K562 (cell line): ENCODE measurements around the gene MT4. TPM values are rescaled to one million over a fixed set of nuclear protein-coding genes. Genes with fewer than 3 reads are reported as not detected.

Source experiments
- CBFB ChIP-seq: sonication (generic); formaldehyde crosslinking; IDR thresholded peaks from 2 replicates; pipeline ENCODE4 v1.4.0; 2020; ENCODE audit warnings: mild to moderate bottlenecking, missing genetic modification reagents
- HDAC1 ChIP-seq, 2 experiments: fragments of 450-650 bp; IDR thresholded peaks; 2 replicates each; pipeline ENCODE4 v1.6.1; 2016 to 2017; ENCODE audit warnings: inconsistent platforms in 1 of 2, mild to moderate bottlenecking in 1 of 2, moderate library complexity in 1 of 2
- HDGF ChIP-seq: fragments of 450-650 bp; IDR thresholded peaks from 2 replicates; pipeline ENCODE4 v1.6.1; 2016
- NFIC ChIP-seq: fragments of 450-650 bp; IDR thresholded peaks from 2 replicates; pipeline ENCODE4 v1.6.1; 2017; ENCODE audit warnings: mild to moderate bottlenecking, inconsistent platforms
- POLR2H ChIP-seq: IDR thresholded peaks from 2 replicates; pipeline ENCODE4 v1.6.1; 2016; ENCODE audit warnings: missing genetic modification characterization, low read depth, mild to moderate bottlenecking, control low read depth, missing compliant biosample characterization, moderate library complexity
- SMAD3 ChIP-seq: fragments of 450-650 bp; formaldehyde crosslinking; conservative IDR thresholded peaks from 2 replicates; pipeline ENCODE4 v1.4.0; 2020; ENCODE audit warnings: mild to moderate bottlenecking
- SMC3 ChIP-seq: conservative IDR thresholded peaks from 2 replicates; pipeline ENCODE4 v1.6.1; 2011; ENCODE audit warnings: low read depth, low read length, improper control_type of control experiment; ENCODE audit not compliant: insufficient read depth
- XRCC3 ChIP-seq: fragments of 450-650 bp; IDR thresholded peaks from 2 replicates; pipeline ENCODE4 v1.6.1; 2017; ENCODE audit warnings: mild to moderate bottlenecking, moderate library complexity
- ZBTB17 ChIP-seq: fragments of 450-650 bp; formaldehyde crosslinking; IDR thresholded peaks from 2 replicates; pipeline ENCODE4 v1.4.0; 2020; ENCODE audit warnings: mild to moderate bottlenecking
- ZNF133 ChIP-seq: fragments of 250-450 bp; sonication (Bioruptor Pico); IDR thresholded peaks from 2 replicates; pipeline ENCODE4 v1.4.0; 2020; ENCODE audit warnings: mild to moderate bottlenecking
- ZNF143 ChIP-seq: sonication (generic); formaldehyde crosslinking; IDR thresholded peaks from 2 replicates; pipeline ENCODE4 v1.9.0; 2022; ENCODE audit warnings: mild to moderate bottlenecking, missing genetic modification reagents
- ZNF197 ChIP-seq: fragments of 200-800 bp; sonication (Bioruptor generic); IDR thresholded peaks from 2 replicates; pipeline ENCODE4 v1.6.1; 2016; ENCODE audit warnings: low read depth, missing genetic modification characterization, missing compliant biosample characterization
- ZNF77 ChIP-seq: fragments of 250-450 bp; sonication (Bioruptor Pico); IDR thresholded peaks from 2 replicates; pipeline ENCODE4 v1.5.0; 2020
- ZSCAN32 ChIP-seq: fragments of 450-650 bp; formaldehyde crosslinking; IDR thresholded peaks from 2 replicates; pipeline ENCODE4 v1.4.0; 2020; ENCODE audit warnings: mild to moderate bottlenecking, moderate library complexity
- polyA plus RNA-seq, 8 experiments: library from polyadenylated mRNA; depleted of rRNA in 4 of 8; stranded (reverse) in 5 of 8; unstranded in 3 of 8; fragments of >200 nt; fragmentation: Nextera tagmentation in 2 of 8; fragmentation: Illumina TruSeq in 1 of 8; extraction: Ambion mirVana in 2 of 8; extraction: Trizol in 1 of 8; gene quantifications; 2 replicates each; pipeline versions ENCODE4 v1.2.1 to v1.2.3, GENCODE V29; 2011 to 2014; ENCODE audit warnings: inconsistent platforms in 1 of 8, missing spikeins in 1 of 8
- total RNA-seq, 7 experiments: library from RNA; depleted of rRNA in 6 of 7; stranded (reverse); fragments of >200 nt in 6 of 7; fragmentation: Illumina TruSeq in 2 of 7; extraction: Trizol in 2 of 7; gene quantifications; 2 replicates each; pipeline versions ENCODE4 v1.2.1 to v1.2.3, GENCODE V29; 2011 to 2021; ENCODE audit warnings: low replicate concordance in 1 of 7
- TF ChIP-seq, protein P1 (sequence below): fragments of 250-450 bp; sonication (Bioruptor Pico); IDR thresholded peaks from 2 replicates; pipeline ENCODE4 v1.4.0; 2020
- TF ChIP-seq, protein P2 (sequence below): sonication (generic); formaldehyde crosslinking; IDR thresholded peaks from 2 replicates; pipeline ENCODE4 v1.8.0; 2022; ENCODE audit warnings: missing genetic modification reagents, mild to moderate bottlenecking, borderline replicate concordance
- TF ChIP-seq, protein P3 (sequence below): sonication (generic); formaldehyde crosslinking; IDR thresholded peaks from 2 replicates; pipeline ENCODE4 v1.5.0; 2020; ENCODE audit warnings: missing genetic modification reagents
- TF ChIP-seq, protein P4 (sequence below): fragments of 450-650 bp; IDR thresholded peaks from 2 replicates; pipeline ENCODE4 v1.7.0; 2016; ENCODE audit warnings: borderline replicate concordance

MT4 gene
- total and polyA plus RNA-seq, 9 of the 15 experiments (the other 6 are each of a cell fraction or from before 2014, with no cell fraction given), result not detected

DNA sequence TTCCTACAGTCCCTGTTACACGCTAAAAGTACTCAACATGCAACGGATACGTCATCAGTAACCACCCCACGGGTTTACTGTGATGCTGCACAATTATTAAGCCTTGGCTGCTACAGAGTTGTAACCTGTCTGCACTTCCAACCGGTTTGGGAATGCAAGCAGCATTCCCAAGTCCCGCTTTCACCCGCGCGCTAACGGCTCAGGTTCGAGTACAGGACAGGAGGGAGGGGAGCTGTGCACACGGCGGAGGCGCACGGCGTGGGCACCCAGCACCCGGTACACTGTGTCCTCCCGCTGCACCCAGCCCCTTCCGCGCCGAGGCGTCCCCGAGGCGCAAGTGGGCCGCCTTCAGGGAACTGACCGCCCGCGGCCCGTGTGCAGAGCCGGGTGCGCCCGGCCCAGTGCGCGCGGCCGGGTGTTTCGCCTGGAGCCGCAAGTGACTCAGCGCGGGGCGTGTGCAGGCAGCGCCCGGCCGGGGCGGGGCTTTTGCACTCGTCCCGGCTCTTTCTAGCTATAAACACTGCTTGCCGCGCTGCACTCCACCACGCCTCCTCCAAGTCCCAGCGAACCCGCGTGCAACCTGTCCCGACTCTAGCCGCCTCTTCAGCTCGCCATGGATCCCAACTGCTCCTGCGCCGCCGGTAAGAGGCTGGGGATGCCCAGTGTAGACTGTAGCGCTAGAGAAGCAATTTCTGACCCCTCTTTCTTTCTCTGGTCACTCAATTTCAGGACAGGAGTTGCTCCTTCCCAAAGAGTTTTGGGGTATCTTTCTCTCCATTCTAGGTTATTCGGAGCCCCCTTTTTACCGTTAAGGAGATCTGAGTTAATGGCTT, 43.4 kb downstream of the MT4 start, which contains the start of gene MT2A (continued):
- TF ChIP-seq, protein P1, sequence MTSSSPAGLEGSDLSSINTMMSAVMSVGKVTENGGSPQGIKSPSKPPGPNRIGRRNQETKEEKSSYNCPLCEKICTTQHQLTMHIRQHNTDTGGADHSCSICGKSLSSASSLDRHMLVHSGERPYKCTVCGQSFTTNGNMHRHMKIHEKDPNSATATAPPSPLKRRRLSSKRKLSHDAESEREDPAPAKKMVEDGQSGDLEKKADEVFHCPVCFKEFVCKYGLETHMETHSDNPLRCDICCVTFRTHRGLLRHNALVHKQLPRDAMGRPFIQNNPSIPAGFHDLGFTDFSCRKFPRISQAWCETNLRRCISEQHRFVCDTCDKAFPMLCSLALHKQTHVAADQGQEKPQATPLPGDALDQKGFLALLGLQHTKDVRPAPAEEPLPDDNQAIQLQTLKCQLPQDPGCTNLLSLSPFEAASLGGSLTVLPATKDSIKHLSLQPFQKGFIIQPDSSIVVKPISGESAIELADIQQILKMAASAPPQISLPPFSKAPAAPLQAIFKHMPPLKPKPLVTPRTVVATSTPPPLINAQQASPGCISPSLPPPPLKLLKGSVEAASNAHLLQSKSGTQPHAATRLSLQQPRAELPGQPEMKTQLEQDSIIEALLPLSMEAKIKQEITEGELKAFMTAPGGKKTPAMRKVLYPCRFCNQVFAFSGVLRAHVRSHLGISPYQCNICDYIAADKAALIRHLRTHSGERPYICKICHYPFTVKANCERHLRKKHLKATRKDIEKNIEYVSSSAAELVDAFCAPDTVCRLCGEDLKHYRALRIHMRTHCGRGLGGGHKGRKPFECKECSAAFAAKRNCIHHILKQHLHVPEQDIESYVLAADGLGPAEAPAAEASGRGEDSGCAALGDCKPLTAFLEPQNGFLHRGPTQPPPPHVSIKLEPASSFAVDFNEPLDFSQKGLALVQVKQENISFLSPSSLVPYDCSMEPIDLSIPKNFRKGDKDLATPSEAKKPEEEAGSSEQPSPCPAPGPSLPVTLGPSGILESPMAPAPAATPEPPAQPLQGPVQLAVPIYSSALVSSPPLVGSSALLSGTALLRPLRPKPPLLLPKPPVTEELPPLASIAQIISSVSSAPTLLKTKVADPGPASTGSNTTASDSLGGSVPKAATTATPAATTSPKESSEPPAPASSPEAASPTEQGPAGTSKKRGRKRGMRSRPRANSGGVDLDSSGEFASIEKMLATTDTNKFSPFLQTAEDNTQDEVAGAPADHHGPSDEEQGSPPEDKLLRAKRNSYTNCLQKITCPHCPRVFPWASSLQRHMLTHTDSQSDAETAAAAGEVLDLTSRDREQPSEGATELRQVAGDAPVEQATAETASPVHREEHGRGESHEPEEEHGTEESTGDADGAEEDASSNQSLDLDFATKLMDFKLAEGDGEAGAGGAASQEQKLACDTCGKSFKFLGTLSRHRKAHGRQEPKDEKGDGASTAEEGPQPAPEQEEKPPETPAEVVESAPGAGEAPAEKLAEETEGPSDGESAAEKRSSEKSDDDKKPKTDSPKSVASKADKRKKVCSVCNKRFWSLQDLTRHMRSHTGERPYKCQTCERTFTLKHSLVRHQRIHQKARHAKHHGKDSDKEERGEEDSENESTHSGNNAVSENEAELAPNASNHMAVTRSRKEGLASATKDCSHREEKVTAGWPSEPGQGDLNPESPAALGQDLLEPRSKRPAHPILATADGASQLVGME (CRISPR knock-in tag), result 0 out of 2 replicates have a peak, but pooled peaks have one; percentile 30
- TF ChIP-seq, protein P2, sequence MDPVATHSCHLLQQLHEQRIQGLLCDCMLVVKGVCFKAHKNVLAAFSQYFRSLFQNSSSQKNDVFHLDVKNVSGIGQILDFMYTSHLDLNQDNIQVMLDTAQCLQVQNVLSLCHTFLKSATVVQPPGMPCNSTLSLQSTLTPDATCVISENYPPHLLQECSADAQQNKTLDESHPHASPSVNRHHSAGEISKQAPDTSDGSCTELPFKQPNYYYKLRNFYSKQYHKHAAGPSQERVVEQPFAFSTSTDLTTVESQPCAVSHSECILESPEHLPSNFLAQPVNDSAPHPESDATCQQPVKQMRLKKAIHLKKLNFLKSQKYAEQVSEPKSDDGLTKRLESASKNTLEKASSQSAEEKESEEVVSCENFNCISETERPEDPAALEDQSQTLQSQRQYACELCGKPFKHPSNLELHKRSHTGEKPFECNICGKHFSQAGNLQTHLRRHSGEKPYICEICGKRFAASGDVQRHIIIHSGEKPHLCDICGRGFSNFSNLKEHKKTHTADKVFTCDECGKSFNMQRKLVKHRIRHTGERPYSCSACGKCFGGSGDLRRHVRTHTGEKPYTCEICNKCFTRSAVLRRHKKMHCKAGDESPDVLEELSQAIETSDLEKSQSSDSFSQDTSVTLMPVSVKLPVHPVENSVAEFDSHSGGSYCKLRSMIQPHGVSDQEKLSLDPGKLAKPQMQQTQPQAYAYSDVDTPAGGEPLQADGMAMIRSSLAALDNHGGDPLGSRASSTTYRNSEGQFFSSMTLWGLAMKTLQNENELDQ (CRISPR knock-in tag), result no peak
- TF ChIP-seq NFIC (0 out of 2 replicates have a peak, but pooled peaks have one; percentile 34), SMAD3 (CRISPR knock-in tag) (no peak), ZNF133 (no peak), POLR2H (tag) (peak; percentile 63), ZNF143 (CRISPR knock-in tag) (no peak), ZSCAN32 (CRISPR knock-in tag) (no peak), ZBTB17 (peak; percentile 74; the same call in 1 of the 2 replicates), XRCC3 (no peak), CBFB (CRISPR knock-in tag) (no peak), HDGF (no peak), ZNF77 (no peak), SMC3 (no peak), HDAC1 (IDR thresholded peaks at IDR 0.05) (peak in 1 of 2 experiments; percentile 34; a peak in 1 of 4 replicates), ZNF197 (CRISPR knock-in tag) (0 out of 2 replicates have a peak, but pooled peaks have one; percentile 64)
- TF ChIP-seq, protein P3, sequence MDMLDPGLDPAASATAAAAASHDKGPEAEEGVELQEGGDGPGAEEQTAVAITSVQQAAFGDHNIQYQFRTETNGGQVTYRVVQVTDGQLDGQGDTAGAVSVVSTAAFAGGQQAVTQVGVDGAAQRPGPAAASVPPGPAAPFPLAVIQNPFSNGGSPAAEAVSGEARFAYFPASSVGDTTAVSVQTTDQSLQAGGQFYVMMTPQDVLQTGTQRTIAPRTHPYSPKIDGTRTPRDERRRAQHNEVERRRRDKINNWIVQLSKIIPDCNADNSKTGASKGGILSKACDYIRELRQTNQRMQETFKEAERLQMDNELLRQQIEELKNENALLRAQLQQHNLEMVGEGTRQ (CRISPR knock-in tag), result no peak
- TF ChIP-seq, protein P4, sequence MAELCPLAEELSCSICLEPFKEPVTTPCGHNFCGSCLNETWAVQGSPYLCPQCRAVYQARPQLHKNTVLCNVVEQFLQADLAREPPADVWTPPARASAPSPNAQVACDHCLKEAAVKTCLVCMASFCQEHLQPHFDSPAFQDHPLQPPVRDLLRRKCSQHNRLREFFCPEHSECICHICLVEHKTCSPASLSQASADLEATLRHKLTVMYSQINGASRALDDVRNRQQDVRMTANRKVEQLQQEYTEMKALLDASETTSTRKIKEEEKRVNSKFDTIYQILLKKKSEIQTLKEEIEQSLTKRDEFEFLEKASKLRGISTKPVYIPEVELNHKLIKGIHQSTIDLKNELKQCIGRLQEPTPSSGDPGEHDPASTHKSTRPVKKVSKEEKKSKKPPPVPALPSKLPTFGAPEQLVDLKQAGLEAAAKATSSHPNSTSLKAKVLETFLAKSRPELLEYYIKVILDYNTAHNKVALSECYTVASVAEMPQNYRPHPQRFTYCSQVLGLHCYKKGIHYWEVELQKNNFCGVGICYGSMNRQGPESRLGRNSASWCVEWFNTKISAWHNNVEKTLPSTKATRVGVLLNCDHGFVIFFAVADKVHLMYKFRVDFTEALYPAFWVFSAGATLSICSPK, result no peak
